HEK293 (cell line): Measurements from ENCODE around the gene HCFC1.

Experiments
- CTCF ChIA-PET: fragments of 350-600 bp; formaldehyde crosslinking; extraction: SDS; loops from one replicate; lab custom pipeline; 2021; ENCODE audit warnings: antibody characterized with exemption; lab: Yijun Ruan, JAX
- POLR2A ChIA-PET: fragments of 300-600 bp; formaldehyde crosslinking; extraction: SDS; loops from one replicate; lab custom pipeline; 2020; ENCODE audit warnings: antibody characterized with exemption, inconsistent platforms; lab: Yijun Ruan, JAX
- H3K27ac ChIP-seq: fragments of 200-500 bp; sonication (Bioruptor generic); 2 replicates; pipeline ENCODE4 v1.5.1; 2014; ENCODE audit warnings: low read depth, low read length, control low read depth, inconsistent platforms; ENCODE audit errors: extremely low read depth
- H3K36me3 ChIP-seq, 2 experiments: fragments of 200-500 bp in 1 of 2; sonication (Bioruptor generic) in 1 of 2; 1 replicate in 1 of 2; 2 replicates in 1 of 2; pipeline ENCODE4 v1.5.1; 2014 to 2017; ENCODE audit warnings: inconsistent platforms in 2 of 2, low read length in 2 of 2; ENCODE audit not compliant: control insufficient read depth in 2 of 2, insufficient read depth in 1 of 2
- H3K4me1 ChIP-seq: fragments of 200-500 bp; sonication (Bioruptor generic); 2 replicates; pipeline ENCODE4 v1.5.1; 2014; ENCODE audit warnings: mild to moderate bottlenecking, low read length, inconsistent platforms; ENCODE audit not compliant: control insufficient read depth, insufficient read depth
- H3K4me3 ChIP-seq: 2 replicates; pipeline ENCODE4 v1.5.1; 2011; ENCODE audit warnings: low read depth, mild to moderate bottlenecking, control low read depth, low read length, moderate library complexity
- H3K9me3 ChIP-seq: fragments of 200-500 bp; sonication (Bioruptor generic); 2 replicates; pipeline ENCODE4 v1.5.1; 2014; ENCODE audit warnings: low read depth, low read length, inconsistent platforms; ENCODE audit not compliant: control insufficient read depth, insufficient read depth
- BCL11A ChIP-seq: fragments of 450-650 bp; formaldehyde crosslinking; IDR thresholded peaks from 2 replicates; pipeline ENCODE4 v1.5.1; 2016; ENCODE audit warnings: low read depth, missing biosample characterization, missing genetic modification characterization
- BCL11B ChIP-seq: fragments of 450-650 bp; formaldehyde crosslinking; IDR thresholded peaks from 2 replicates; pipeline ENCODE4 v1.5.1; 2016; ENCODE audit warnings: low read depth, missing biosample characterization, missing genetic modification characterization
- BCL6B ChIP-seq: fragments of 450-650 bp; formaldehyde crosslinking; IDR thresholded peaks from 2 replicates; pipeline ENCODE4 v1.5.1; 2017; ENCODE audit warnings: missing biosample characterization, missing genetic modification characterization
- EGR2 ChIP-seq: fragments of 450-650 bp; formaldehyde crosslinking; IDR thresholded peaks from 2 replicates; pipeline ENCODE4 v1.5.1; 2016; ENCODE audit warnings: low read depth, missing biosample characterization, missing genetic modification characterization
- ZBTB1 ChIP-seq: fragments of 450-650 bp; formaldehyde crosslinking; IDR thresholded peaks from 2 replicates; pipeline ENCODE4 v1.5.1; 2016; ENCODE audit warnings: missing biosample characterization, missing genetic modification characterization
- ZBTB48 ChIP-seq: fragments of 450-650 bp; formaldehyde crosslinking; IDR thresholded peaks from 2 replicates; pipeline ENCODE4 v1.5.1; 2016; ENCODE audit warnings: missing biosample characterization, missing genetic modification characterization
- ZNF19 ChIP-seq: fragments of 450-650 bp; formaldehyde crosslinking; IDR thresholded peaks from 2 replicates; pipeline ENCODE4; 2016; ENCODE audit warnings: missing biosample characterization, missing genetic modification characterization, low read depth
- ZNF2 ChIP-seq: fragments of 450-650 bp; formaldehyde crosslinking; IDR thresholded peaks from 2 replicates; pipeline ENCODE4 v1.5.1; 2016; ENCODE audit warnings: missing biosample characterization, missing genetic modification characterization
- ZNF341 ChIP-seq: fragments of 450-650 bp; formaldehyde crosslinking; IDR thresholded peaks from 2 replicates; pipeline ENCODE4; 2016; ENCODE audit warnings: low read depth, missing biosample characterization, missing genetic modification characterization
- ZNF510 ChIP-seq: fragments of 450-650 bp; formaldehyde crosslinking; IDR thresholded peaks from 2 replicates; pipeline ENCODE4 v1.5.1; 2018; ENCODE audit warnings: mild to moderate bottlenecking, missing genetic modification characterization, missing biosample characterization; ENCODE audit not compliant: insufficient replicate concordance
- ZNF560 ChIP-seq: fragments of 450-650 bp; formaldehyde crosslinking; IDR thresholded peaks from 2 replicates; pipeline ENCODE4 v1.5.1; 2017; ENCODE audit warnings: missing biosample characterization, missing genetic modification characterization, borderline replicate concordance
- ZNF561 ChIP-seq: fragments of 450-650 bp; IDR thresholded peaks from 2 replicates; pipeline ENCODE4 v1.5.1; 2018; ENCODE audit warnings: missing biosample characterization, missing genetic modification characterization, borderline replicate concordance
- ZNF654 ChIP-seq: fragments of 450-650 bp; formaldehyde crosslinking; IDR thresholded peaks from 2 replicates; pipeline ENCODE4 v1.5.1; 2016; ENCODE audit warnings: low read depth, missing biosample characterization, missing genetic modification characterization
- ZNF747 ChIP-seq: fragments of 450-650 bp; formaldehyde crosslinking; IDR thresholded peaks from 2 replicates; pipeline ENCODE4 v1.5.1; 2016; ENCODE audit warnings: missing biosample characterization, missing genetic modification characterization
- ZNF76 ChIP-seq: fragments of 450-650 bp; formaldehyde crosslinking; IDR thresholded peaks from 2 replicates; pipeline ENCODE4; 2016; ENCODE audit warnings: low read depth, missing biosample characterization, missing genetic modification characterization, borderline replicate concordance
- ZSCAN5A ChIP-seq: fragments of 450-650 bp; formaldehyde crosslinking; IDR thresholded peaks from 2 replicates; pipeline ENCODE4 v1.5.1; 2016; ENCODE audit warnings: missing biosample characterization, missing genetic modification characterization
- TF ChIP-seq, protein P1 (sequence below): fragments of 450-650 bp; formaldehyde crosslinking; IDR thresholded peaks from 2 replicates; pipeline ENCODE4 v1.5.1; 2016; ENCODE audit warnings: missing biosample characterization, missing genetic modification characterization
- TF ChIP-seq, protein P2 (sequence below): fragments of 450-650 bp; formaldehyde crosslinking; IDR thresholded peaks from 2 replicates; pipeline ENCODE4 v1.5.1; 2016; ENCODE audit warnings: missing biosample characterization, missing genetic modification characterization
- TF ChIP-seq, protein P3 (sequence below): fragments of 450-650 bp; formaldehyde crosslinking; IDR thresholded peaks from 2 replicates; pipeline ENCODE4 v1.5.1; 2017; ENCODE audit warnings: missing biosample characterization, missing genetic modification characterization

The HCFC1 gene

GRCh38 chrX:154013614-154014360, 42.2 kb upstream of the HCFC1 start:
- Histone ChIP-seq H3K9me3 (no peaks in the 10 kb centered on the region), H3K4me3 (no peak overlapping the region), H3K27ac (no peak overlapping the region), H3K36me3 (peaks cover 8 to 81% of the 10 kb centered on the region in 2 experiments; a peak in 2 of 3 replicates), H3K4me1 (no peaks in the 10 kb centered on the region)
- POLR2A ChIA-PET, result interaction anchor here (0.7 to 4.6 kb wide), 5 partner anchors 9 to 521 kb away, joined by 3 to 21 read pairs (median 4); partner anchors contain the start of genes HCFC1 and TMEM187
- CTCF ChIA-PET, result interaction anchor here (0.6 to 3.9 kb wide), 38 partner anchors 9 to 1054 kb away, joined by 3 to 35 read pairs (median 4); no protein-coding TSS in a partner anchor
- TF ChIP-seq BCL6B (tag by site-specific recombination) (no peak), ZSCAN5A (no peak), ZNF510 (tag by site-specific recombination) (no peak), ZNF19 (no peak), ZNF747 (tag by site-specific recombination) (no peak), ZNF561 (no peak), BCL11A (no peak), ZBTB48 (no peak), BCL11B (tag by site-specific recombination) (no peak), ZNF560 (tag by site-specific recombination) (no peak), ZNF654 (tag by site-specific recombination) (peak; percentile 78), ZBTB1 (tag by site-specific recombination) (no peak), EGR2 (tag by site-specific recombination) (no peak), ZNF2 (0 out of 2 replicates have a peak, but pooled peaks have one; percentile 39), ZNF341 (tag by site-specific recombination) (no peak), ZNF76 (tag by site-specific recombination) (no peak)
- TF ChIP-seq, protein P1, sequence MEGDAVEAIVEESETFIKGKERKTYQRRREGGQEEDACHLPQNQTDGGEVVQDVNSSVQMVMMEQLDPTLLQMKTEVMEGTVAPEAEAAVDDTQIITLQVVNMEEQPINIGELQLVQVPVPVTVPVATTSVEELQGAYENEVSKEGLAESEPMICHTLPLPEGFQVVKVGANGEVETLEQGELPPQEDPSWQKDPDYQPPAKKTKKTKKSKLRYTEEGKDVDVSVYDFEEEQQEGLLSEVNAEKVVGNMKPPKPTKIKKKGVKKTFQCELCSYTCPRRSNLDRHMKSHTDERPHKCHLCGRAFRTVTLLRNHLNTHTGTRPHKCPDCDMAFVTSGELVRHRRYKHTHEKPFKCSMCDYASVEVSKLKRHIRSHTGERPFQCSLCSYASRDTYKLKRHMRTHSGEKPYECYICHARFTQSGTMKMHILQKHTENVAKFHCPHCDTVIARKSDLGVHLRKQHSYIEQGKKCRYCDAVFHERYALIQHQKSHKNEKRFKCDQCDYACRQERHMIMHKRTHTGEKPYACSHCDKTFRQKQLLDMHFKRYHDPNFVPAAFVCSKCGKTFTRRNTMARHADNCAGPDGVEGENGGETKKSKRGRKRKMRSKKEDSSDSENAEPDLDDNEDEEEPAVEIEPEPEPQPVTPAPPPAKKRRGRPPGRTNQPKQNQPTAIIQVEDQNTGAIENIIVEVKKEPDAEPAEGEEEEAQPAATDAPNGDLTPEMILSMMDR (tag by site-specific recombination), result peak; percentile 83
- TF ChIP-seq, protein P2, sequence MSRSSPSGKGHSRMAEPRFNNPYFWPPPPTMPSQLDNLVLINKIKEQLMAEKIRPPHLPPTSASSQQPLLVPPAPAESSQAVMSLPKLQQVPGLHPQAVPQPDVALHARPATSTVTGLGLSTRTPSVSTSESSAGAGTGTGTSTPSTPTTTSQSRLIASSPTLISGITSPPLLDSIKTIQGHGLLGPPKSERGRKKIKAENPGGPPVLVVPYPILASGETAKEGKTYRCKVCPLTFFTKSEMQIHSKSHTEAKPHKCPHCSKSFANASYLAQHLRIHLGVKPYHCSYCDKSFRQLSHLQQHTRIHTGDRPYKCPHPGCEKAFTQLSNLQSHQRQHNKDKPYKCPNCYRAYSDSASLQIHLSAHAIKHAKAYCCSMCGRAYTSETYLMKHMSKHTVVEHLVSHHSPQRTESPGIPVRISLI (tag by site-specific recombination), result no peak
- TF ChIP-seq, protein P3, sequence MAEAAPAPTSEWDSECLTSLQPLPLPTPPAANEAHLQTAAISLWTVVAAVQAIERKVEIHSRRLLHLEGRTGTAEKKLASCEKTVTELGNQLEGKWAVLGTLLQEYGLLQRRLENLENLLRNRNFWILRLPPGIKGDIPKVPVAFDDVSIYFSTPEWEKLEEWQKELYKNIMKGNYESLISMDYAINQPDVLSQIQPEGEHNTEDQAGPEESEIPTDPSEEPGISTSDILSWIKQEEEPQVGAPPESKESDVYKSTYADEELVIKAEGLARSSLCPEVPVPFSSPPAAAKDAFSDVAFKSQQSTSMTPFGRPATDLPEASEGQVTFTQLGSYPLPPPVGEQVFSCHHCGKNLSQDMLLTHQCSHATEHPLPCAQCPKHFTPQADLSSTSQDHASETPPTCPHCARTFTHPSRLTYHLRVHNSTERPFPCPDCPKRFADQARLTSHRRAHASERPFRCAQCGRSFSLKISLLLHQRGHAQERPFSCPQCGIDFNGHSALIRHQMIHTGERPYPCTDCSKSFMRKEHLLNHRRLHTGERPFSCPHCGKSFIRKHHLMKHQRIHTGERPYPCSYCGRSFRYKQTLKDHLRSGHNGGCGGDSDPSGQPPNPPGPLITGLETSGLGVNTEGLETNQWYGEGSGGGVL (tag by site-specific recombination), result no peak
